HCT116 (cell line): Measurements from ENCODE around the gene ADGRB2. TPM values are rescaled to one million over a fixed set of nuclear protein-coding genes. Genes with fewer than 3 reads are reported as not detected.

ENCODE experiments used
- ATAC-seq: fragments of 200-7000 bp; cut with Tn5 transposase; 2 replicates; pipeline ENCODE4 v1.9.1; 2020; ENCODE audit warnings: mild to moderate bottlenecking, moderate library complexity
- BruUV-seq: library from RNA; stranded (reverse); fragments of 400-500 nt; replicated peaks from 2 replicates; lab custom pipeline; 2021; lab: Mats Ljungman, UMichigan
- CTCF ChIA-PET: fragments of 300-600 bp; sonication (Branson Sonifier 250); formaldehyde crosslinking; loops from one replicate; lab custom pipeline; 2021; ENCODE audit warnings: antibody characterized with exemption; lab: Charles Lee
- POLR2A ChIA-PET: fragments of 300-600, 350-600 bp; sonication (Branson Sonifier 250); formaldehyde crosslinking; loops from one replicate; lab custom pipeline; 2021; ENCODE audit warnings: antibody characterized with exemption; lab: Charles Lee
- RAD21 ChIA-PET, 2 experiments: fragments of 300-600 bp; sonication (Branson Sonifier 250); formaldehyde crosslinking; loops; one replicate each; lab custom pipeline; 2023; ENCODE audit warnings: low total read pairs in 2 of 2; ENCODE audit not compliant: uncharacterized antibody in 2 of 2, unreplicated experiment in 2 of 2, low non-redundant PET in 1 of 2; lab: Charles Lee
- DNase-seq: peaks from one replicate; pipeline ENCODE4 v3.0.0-alpha.2; 2010; ENCODE audit warnings: low read depth, low spot score
- H2AFZ ChIP-seq: fragments of 200-600 bp; shearing (Covaris generic), sonication (generic); 2 replicates; pipeline ENCODE4 v1.6.1; 2017; ENCODE audit warnings: low read depth, mixed run types, mixed read lengths, antibody characterized with exemption, low read length; ENCODE audit not compliant: poor library complexity, severe bottlenecking
- H3K27ac ChIP-seq: 2 replicates; pipeline ENCODE4 v1.5.1; 2012; ENCODE audit warnings: low read depth, low read length
- H3K27me3 ChIP-seq: fragments of 200-600 bp; sonication (generic); 2 replicates; pipeline ENCODE4 v1.6.1; 2016; ENCODE audit warnings: mixed run types, low read length, mixed read lengths; ENCODE audit not compliant: insufficient read depth
- H3K36me3 ChIP-seq, 2 experiments: fragments of 200-500 bp in 1 of 2; fragments of 200-600 bp in 1 of 2; sonication (Bioruptor generic) in 1 of 2; sonication (generic) in 1 of 2; 2 replicates each; pipeline versions ENCODE4 v1.5.1 to v1.6.1; 2014 to 2016; ENCODE audit warnings: low read length in 2 of 2, inconsistent platforms in 1 of 2, mixed read lengths in 1 of 2, mixed run types in 1 of 2; ENCODE audit not compliant: insufficient read depth in 2 of 2, control insufficient read depth in 1 of 2
- H3K4me1 ChIP-seq, 2 experiments: fragments of 200-600 bp in 1 of 2; sonication (generic) in 1 of 2; 2 replicates each; pipeline versions ENCODE4 v1.5.1 to v1.6.1; 2012 to 2017; ENCODE audit warnings: low read length in 2 of 2, inconsistent platforms in 1 of 2, mild to moderate bottlenecking in 1 of 2, mixed read lengths in 1 of 2, mixed run types in 1 of 2, moderate library complexity in 1 of 2; ENCODE audit not compliant: insufficient read depth in 2 of 2, control insufficient read depth in 1 of 2
- H3K4me2 ChIP-seq: fragments of 200-600 bp; sonication (generic); 2 replicates; pipeline ENCODE4 v1.6.1; 2017; ENCODE audit warnings: mixed run types, low read length, mixed read lengths
- H3K4me3 ChIP-seq, 2 experiments: fragments of 200-600 bp in 1 of 2; sonication (generic) in 1 of 2; replicated peaks in 1 of 2; 2 replicates each; pipeline ENCODE4 v1.5.1; 2011 to 2016; ENCODE audit warnings: low read length in 2 of 2, control low read depth in 1 of 2, low read depth in 1 of 2, mild to moderate bottlenecking in 1 of 2, mixed read lengths in 1 of 2, mixed run types in 1 of 2
- H3K79me2 ChIP-seq: fragments of 200-600 bp; sonication (generic); 2 replicates; pipeline ENCODE4 v1.6.1; 2017; ENCODE audit warnings: mild to moderate bottlenecking, mixed run types, low read length, moderate library complexity, mixed read lengths; ENCODE audit not compliant: insufficient read depth
- H3K9ac ChIP-seq: fragments of 200-600 bp; sonication (generic); 2 replicates; pipeline ENCODE4 v1.6.1; 2016; ENCODE audit warnings: low read length, mixed read lengths
- H3K9me2 ChIP-seq: fragments of 200-600 bp; sonication (generic), shearing (Covaris generic); 2 replicates; pipeline ENCODE4 v1.6.1; 2017; ENCODE audit warnings: mixed run types, mild to moderate bottlenecking, moderate library complexity; ENCODE audit not compliant: insufficient read depth
- H3K9me3 ChIP-seq, 2 experiments: fragments of 200-500 bp in 1 of 2; fragments of 200-600 bp in 1 of 2; sonication (Bioruptor generic) in 1 of 2; sonication (generic) in 1 of 2; 2 replicates each; pipeline ENCODE4 v1.6.1; 2014 to 2017; ENCODE audit warnings: low read length in 2 of 2, mixed read lengths in 2 of 2, inconsistent platforms in 1 of 2, low read depth in 1 of 2, mild to moderate bottlenecking in 1 of 2, mixed run types in 1 of 2, moderate library complexity in 1 of 2; ENCODE audit not compliant: control insufficient read depth in 1 of 2, insufficient read depth in 1 of 2
- H4K20me1 ChIP-seq: fragments of 200-600 bp; sonication (generic), shearing (Covaris generic); 2 replicates; pipeline ENCODE4 v1.6.1; 2017; ENCODE audit warnings: mixed run types, mild to moderate bottlenecking, moderate library complexity; ENCODE audit not compliant: insufficient read depth
- CEBPB ChIP-seq: IDR thresholded peaks from 2 replicates; pipeline ENCODE4 v1.6.1; 2012; ENCODE audit warnings: low read depth
- CTCF ChIP-seq, 3 experiments: fragments of 200-600 bp in 1 of 3; sonication (generic) in 1 of 3; IDR thresholded peaks in 2 of 3; conservative IDR thresholded peaks in 1 of 3; 2 replicates each; pipeline ENCODE4 v1.5.1; 2012 to 2017; ENCODE audit warnings: low read depth in 2 of 3, low read length in 2 of 3, antibody characterized with exemption in 1 of 3, borderline replicate concordance in 1 of 3, control low read depth in 1 of 3, mild to moderate bottlenecking in 1 of 3, mixed read lengths in 1 of 3, mixed run types in 1 of 3, moderate library complexity in 1 of 3; ENCODE audit not compliant: insufficient read depth in 1 of 3
- ELF1 ChIP-seq: IDR thresholded peaks from 2 replicates; pipeline ENCODE4 v1.6.1; 2012; ENCODE audit warnings: low read depth, borderline replicate concordance
- EZH2phosphoT487 ChIP-seq: fragments of 200-600 bp; IDR thresholded peaks from 2 replicates; pipeline ENCODE4 v1.6.1; 2018; ENCODE audit warnings: antibody characterized with exemption, borderline replicate concordance
- FOSL1 ChIP-seq: IDR thresholded peaks from 2 replicates; pipeline ENCODE4 v1.6.1; 2012; ENCODE audit warnings: low read depth
- JUND ChIP-seq: IDR thresholded peaks from 2 replicates; pipeline ENCODE4 v1.6.1; 2012
- POLR2A ChIP-seq: IDR thresholded peaks from 2 replicates; pipeline ENCODE4 v1.7.0; 2011; ENCODE audit warnings: borderline replicate concordance; ENCODE audit not compliant: insufficient read depth, insufficient read length; ENCODE audit errors: extremely low read depth
- POLR2AphosphoS5 ChIP-seq: IDR thresholded peaks from 2 replicates; pipeline ENCODE4 v1.6.1; 2011; ENCODE audit warnings: mild to moderate bottlenecking, low read depth, low read length, moderate library complexity
- REST ChIP-seq: IDR thresholded peaks from 2 replicates; pipeline ENCODE4 v1.6.1; 2012; ENCODE audit warnings: low read depth
- SIN3A ChIP-seq: IDR thresholded peaks from 2 replicates; pipeline ENCODE4 v1.6.1; 2012; ENCODE audit warnings: low read depth
- SP1 ChIP-seq: IDR thresholded peaks from 2 replicates; pipeline ENCODE4 v1.6.1; 2012; ENCODE audit warnings: low read depth
- TCF7L2 ChIP-seq: IDR thresholded peaks from 2 replicates; pipeline ENCODE4 v1.7.0; 2011; ENCODE audit warnings: borderline replicate concordance, inconsistent platforms; ENCODE audit not compliant: insufficient read depth, insufficient read length; ENCODE audit errors: extremely low read depth
- ZNF274 ChIP-seq: fragments of 200-500 bp; sonication (Bioruptor generic); IDR thresholded peaks from 2 replicates; pipeline ENCODE4 v1.6.1; 2014; ENCODE audit warnings: mild to moderate bottlenecking, low read depth, low read length, inconsistent platforms
- intact Hi-C: fragments of 100-400 bp; cut with micrococcal nuclease; formaldehyde crosslinking; loops from 2 replicates; pipeline ENCODE4 v1.10.0; 2022
- total RNA-seq: library from RNA; stranded (reverse); gene quantifications from one replicate; pipeline ENCODE4 v1.2.1, GENCODE V29; 2021; ENCODE audit not compliant: unreplicated experiment
- TF ChIP-seq, protein P1 (sequence below): IDR thresholded peaks from 2 replicates; pipeline ENCODE4 v1.6.1; 2012
- TF ChIP-seq, protein P2 (sequence below): IDR thresholded peaks from 2 replicates; pipeline ENCODE4 v1.6.1; 2011; ENCODE audit warnings: mild to moderate bottlenecking, low read length, moderate library complexity; ENCODE audit not compliant: insufficient replicate concordance; ENCODE audit errors: extremely low read depth

ADGRB2 gene
- total RNA-seq, 1 experiment from 2014 or later = 10.1 TPM

DNA sequence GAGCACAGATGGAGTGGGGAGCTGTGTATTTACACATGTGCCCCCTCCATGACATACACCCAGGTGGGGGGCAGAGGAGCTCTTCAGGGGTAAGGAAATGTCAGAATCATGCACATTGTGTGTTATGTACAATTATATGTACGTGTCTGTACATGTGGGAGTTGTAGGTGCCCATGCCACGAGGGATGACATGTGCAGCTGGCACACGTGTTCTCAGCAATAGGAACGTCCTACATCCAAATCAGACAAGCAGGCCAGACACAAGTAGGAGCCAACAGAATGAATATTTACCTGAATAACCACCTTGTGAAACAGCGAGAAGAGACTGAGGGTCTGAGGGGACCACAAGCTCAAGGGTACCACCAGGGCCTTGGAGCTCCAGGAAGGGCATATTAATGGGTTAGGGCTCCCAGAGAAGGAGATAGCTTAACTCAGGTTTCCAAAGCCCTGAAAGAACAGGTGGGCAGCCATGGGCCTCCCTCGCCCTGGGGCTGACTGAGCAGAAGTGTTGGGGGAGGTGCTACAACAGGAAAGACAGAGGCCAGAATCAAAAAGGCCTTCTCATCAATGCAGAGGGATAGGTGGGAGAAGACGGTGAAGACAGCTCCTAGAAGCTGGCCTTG lies 63.6 kb downstream of the ADGRB2 start:
- Histone ChIP-seq H3K9me3 (no peaks in the 10 kb centered on the region), H3K9me2 (no peaks in the 10 kb centered on the region), H3K9ac (no peak overlapping the region), H3K4me2 (peak overlapping the region; percentile 67), H3K36me3 (no peaks in the 10 kb centered on the region), H3K79me2 (no peaks in the 10 kb centered on the region), H3K4me3 (peak overlapping the region in 1 of 2 experiments; percentile 5; a peak in 1 of 4 replicates), H4K20me1 (no peaks in the 10 kb centered on the region), H3K4me1 (peaks cover 19 to 43% of the 10 kb centered on the region in 2 experiments)
- no TSS peak for BruUV-seq
- no peak for DNase-seq
- CTCF ChIA-PET = interaction anchor here (0.8 to 1.8 kb wide), 3 partner anchors 13 to 88 kb away, joined by 4 to 5 read pairs (median 4); no protein-coding TSS in a partner anchor
- RAD21 ChIA-PET = no interaction called here
- intact Hi-C loops = no loop called here
- TF ChIP-seq EZH2phosphoT487 (no peak), ELF1 (no peak), REST (no peak), FOSL1 (no peak), CTCF (IDR thresholded peaks at IDR 0.05 in 2 of 3, conservative IDR thresholded peaks at IDR 0.05 in 1 of 3; ENCODE audit: borderline replicate concordance in 1 of 3, insufficient read depth in 1 of 3, low read depth in 2 of 3, low read length in 2 of 3) (no peak), TCF7L2 (no peak), POLR2AphosphoS5 (no peak), SIN3A (no peak), POLR2A (no peak), ZNF274 (no peak), JUND (no peak), SP1 (no peak), CEBPB (no peak)
- TF ChIP-seq, protein P1, sequence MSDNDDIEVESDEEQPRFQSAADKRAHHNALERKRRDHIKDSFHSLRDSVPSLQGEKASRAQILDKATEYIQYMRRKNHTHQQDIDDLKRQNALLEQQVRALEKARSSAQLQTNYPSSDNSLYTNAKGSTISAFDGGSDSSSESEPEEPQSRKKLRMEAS = no peak
- TF ChIP-seq, protein P2, sequence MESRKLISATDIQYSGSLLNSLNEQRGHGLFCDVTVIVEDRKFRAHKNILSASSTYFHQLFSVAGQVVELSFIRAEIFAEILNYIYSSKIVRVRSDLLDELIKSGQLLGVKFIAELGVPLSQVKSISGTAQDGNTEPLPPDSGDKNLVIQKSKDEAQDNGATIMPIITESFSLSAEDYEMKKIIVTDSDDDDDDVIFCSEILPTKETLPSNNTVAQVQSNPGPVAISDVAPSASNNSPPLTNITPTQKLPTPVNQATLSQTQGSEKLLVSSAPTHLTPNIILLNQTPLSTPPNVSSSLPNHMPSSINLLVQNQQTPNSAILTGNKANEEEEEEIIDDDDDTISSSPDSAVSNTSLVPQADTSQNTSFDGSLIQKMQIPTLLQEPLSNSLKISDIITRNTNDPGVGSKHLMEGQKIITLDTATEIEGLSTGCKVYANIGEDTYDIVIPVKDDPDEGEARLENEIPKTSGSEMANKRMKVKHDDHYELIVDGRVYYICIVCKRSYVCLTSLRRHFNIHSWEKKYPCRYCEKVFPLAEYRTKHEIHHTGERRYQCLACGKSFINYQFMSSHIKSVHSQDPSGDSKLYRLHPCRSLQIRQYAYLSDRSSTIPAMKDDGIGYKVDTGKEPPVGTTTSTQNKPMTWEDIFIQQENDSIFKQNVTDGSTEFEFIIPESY = no peak
- TF ChIP-seq, all 23 proteins: peak for 0
- no peaks in the 10 kb centered on the region for H3K27me3 ChIP-seq
- no peak overlapping the region for H2AFZ ChIP-seq
- peak; percentile 44 for ATAC-seq
- POLR2A ChIA-PET = no interaction called here
- peak overlapping the region; percentile 43; the same call in 1 of the 2 replicates for H3K27ac ChIP-seq
